AG04449 (cell line): ENCODE measurements around the gene HHATL.

Source experiments
- CTCF ChIA-PET: fragments of 350-600 bp; formaldehyde crosslinking; extraction: SDS; loops from one replicate; lab custom pipeline; 2021; ENCODE audit warnings: antibody characterized with exemption; lab: Yijun Ruan, JAX
- POLR2A ChIA-PET: fragments of 400-600, 350-600 bp; formaldehyde crosslinking; extraction: SDS; loops from one replicate; lab custom pipeline; 2020; ENCODE audit warnings: antibody characterized with exemption, inconsistent platforms; lab: Yijun Ruan, JAX
- DNase-seq: peaks from one replicate; pipeline ENCODE4 v3.0.0-alpha.2; 2010; ENCODE audit warnings: low read depth, low spot score
- H3K4me3 ChIP-seq: 2 replicates; pipeline ENCODE4 v1.5.1; 2011; ENCODE audit warnings: low read depth, mild to moderate bottlenecking, control low read depth, low read length
- TF ChIP-seq, protein P1 (sequence below): IDR thresholded peaks from one replicate; pipeline ENCODE4 v1.5.1; 2011; ENCODE audit warnings: mild to moderate bottlenecking, moderate library complexity, low read length, control low read depth, inconsistent platforms; ENCODE audit not compliant: insufficient read depth; ENCODE audit errors: missing control alignments

The HHATL gene

GRCh38 chr3:42731476-42732195, 29.0 kb upstream of the HHATL start:
- ChIA-PET CTCF (no interaction called here), POLR2A (no interaction called here)
- TF ChIP-seq, protein P1, sequence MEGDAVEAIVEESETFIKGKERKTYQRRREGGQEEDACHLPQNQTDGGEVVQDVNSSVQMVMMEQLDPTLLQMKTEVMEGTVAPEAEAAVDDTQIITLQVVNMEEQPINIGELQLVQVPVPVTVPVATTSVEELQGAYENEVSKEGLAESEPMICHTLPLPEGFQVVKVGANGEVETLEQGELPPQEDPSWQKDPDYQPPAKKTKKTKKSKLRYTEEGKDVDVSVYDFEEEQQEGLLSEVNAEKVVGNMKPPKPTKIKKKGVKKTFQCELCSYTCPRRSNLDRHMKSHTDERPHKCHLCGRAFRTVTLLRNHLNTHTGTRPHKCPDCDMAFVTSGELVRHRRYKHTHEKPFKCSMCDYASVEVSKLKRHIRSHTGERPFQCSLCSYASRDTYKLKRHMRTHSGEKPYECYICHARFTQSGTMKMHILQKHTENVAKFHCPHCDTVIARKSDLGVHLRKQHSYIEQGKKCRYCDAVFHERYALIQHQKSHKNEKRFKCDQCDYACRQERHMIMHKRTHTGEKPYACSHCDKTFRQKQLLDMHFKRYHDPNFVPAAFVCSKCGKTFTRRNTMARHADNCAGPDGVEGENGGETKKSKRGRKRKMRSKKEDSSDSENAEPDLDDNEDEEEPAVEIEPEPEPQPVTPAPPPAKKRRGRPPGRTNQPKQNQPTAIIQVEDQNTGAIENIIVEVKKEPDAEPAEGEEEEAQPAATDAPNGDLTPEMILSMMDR, result no peak
- no peak for DNase-seq
- no peak overlapping the region for H3K4me3 ChIP-seq

GRCh38 chr3:42730706-42731420, 28.3 kb upstream of the HHATL start:
- ChIA-PET CTCF (no interaction called here), POLR2A (no interaction called here)
- no peak overlapping the region for H3K4me3 ChIP-seq
- TF ChIP-seq, protein P1, result no peak
- no peak for DNase-seq

DNA sequence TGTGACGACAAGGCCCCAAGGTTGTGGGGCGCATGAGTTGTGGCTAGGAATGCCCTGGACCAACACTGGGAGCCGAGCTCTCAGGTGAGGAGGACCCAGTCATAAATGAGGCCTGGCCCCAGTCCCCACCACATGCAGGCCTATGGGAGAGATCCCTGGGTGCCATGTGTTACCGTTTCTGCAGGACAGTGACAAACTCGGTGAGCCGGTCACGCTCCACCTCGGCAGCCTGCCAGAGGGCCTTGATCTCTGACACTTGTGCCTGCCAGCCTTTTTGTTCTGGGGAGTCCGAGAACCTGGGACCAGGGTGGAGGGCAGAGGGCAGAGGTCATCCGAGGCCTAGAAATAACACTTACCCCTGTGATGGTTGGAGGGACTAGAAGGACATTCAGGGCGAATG, 27.7 kb upstream of the HHATL start:
- no peak overlapping the region for H3K4me3 ChIP-seq
- TF ChIP-seq, protein P1, result no peak
- DNase-seq, result no peak
- ChIA-PET CTCF (no interaction called here), POLR2A (no interaction called here)

GRCh38 chr3:42729404-42730145, 27.0 kb upstream of the HHATL start:
- POLR2A ChIA-PET, result no interaction called here
- DNase-seq, result no peak
- H3K4me3 ChIP-seq, result no peak overlapping the region
- CTCF ChIA-PET, result interaction anchor here (0.7 to 1.3 kb wide), 2 partner anchors 13 to 16 kb away, joined by 3 to 4 read pairs; no protein-coding TSS in a partner anchor
- TF ChIP-seq, protein P1, result no peak

DNA sequence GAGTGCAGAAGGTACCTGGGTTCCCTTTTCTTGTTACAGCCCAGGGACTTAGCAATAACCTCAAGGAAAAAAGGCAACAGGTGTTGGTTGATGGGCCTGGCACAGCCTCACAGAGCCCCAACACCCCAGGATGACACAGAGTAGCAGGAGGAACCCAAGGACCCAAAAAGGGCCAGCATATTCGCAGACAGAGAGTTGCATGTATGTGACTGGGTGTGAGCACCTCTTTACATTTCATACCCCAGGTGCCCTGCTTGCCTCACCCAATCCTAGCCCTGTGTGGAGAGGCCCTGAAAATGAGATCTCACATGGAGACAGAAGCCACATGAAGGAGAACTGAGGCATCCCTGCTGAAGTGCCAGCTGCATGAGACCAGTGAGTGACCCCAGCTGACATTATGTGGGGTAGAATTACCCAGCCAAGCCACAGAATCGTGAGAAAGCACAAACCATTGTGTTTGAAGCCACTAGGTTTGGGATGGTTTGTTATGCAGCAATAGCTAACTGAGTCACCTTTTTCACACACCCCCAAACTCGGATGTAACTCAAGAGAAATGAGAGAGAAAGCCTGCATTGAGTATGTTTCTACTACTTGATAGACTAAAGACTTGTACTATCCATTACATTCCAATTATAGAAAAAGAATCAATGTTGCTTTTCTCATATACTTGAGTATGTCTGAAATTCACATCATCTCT, 26.2 kb upstream of the HHATL start:
- no peak for DNase-seq
- ChIA-PET POLR2A (no interaction called here), CTCF (interaction anchor here (0.7 to 1.3 kb wide), 2 partner anchors 14 to 15 kb away, joined by 3 to 4 read pairs; no protein-coding TSS in a partner anchor)
- no peak overlapping the region for H3K4me3 ChIP-seq
- TF ChIP-seq, protein P1, result no peak
